Measurements from ENCODE around the gene EPB41L1. TPM values are rescaled to one million over a fixed set of nuclear protein-coding genes. Genes with fewer than 3 reads are reported as not detected.

Gene EPB41L1
- total RNA-seq, 1 experiment from 2014 or later, result 42.1 TPM

- no peak for DNase-seq (ENCODE audit: low read depth, low spot score)
- TF ChIP-seq EZH2 (IDR thresholded peaks at IDR 0.05), result no peak
- TF ChIP-seq SRF (IDR thresholded peaks at IDR 0.05; ENCODE audit: low read depth), result no peak
- no peak for TF ChIP-seq CBX3 (IDR thresholded peaks at IDR 0.05; ENCODE audit: low read depth)
- TF ChIP-seq EZH2phosphoT487 (IDR thresholded peaks at IDR 0.05; ENCODE audit: borderline replicate concordance), result no peak
- TF ChIP-seq CEBPB (IDR thresholded peaks at IDR 0.05; ENCODE audit: low read depth), result no peak
- no peak for TF ChIP-seq RAD21 (IDR thresholded peaks at IDR 0.05; ENCODE audit: low read depth)
- TF ChIP-seq JUND (IDR thresholded peaks at IDR 0.05), result no peak
- no peak for TF ChIP-seq POLR2A (IDR thresholded peaks at IDR 0.05; ENCODE audit: borderline replicate concordance, extremely low read depth, insufficient read depth, insufficient read length)
- TF ChIP-seq ELF1 (IDR thresholded peaks at IDR 0.05; ENCODE audit: borderline replicate concordance, low read depth), result no peak
- no peak for TF ChIP-seq POLR2AphosphoS5 (IDR thresholded peaks at IDR 0.05; ENCODE audit: low read depth, low read length)
- no peak for TF ChIP-seq ZBTB33 (IDR thresholded peaks at IDR 0.05; ENCODE audit: extremely low read depth, insufficient replicate concordance, low read length)
- TF ChIP-seq ZNF274 (IDR thresholded peaks at IDR 0.05; ENCODE audit: low read depth, low read length), result no peak
- TF ChIP-seq CTCF (IDR thresholded peaks at IDR 0.05 in 2 of 3, conservative IDR thresholded peaks at IDR 0.05 in 1 of 3; ENCODE audit: borderline replicate concordance in 1 of 3, insufficient read depth in 1 of 3, low read depth in 2 of 3, low read length in 2 of 3), result no peak
- POLR2A ChIA-PET, result interaction anchor here (1.1 kb wide), 1 partner anchor 10 kb away, joined by 3 read pairs; no protein-coding TSS in a partner anchor
- peaks cover 2 to 29% of the 10 kb centered on the region in 2 experiments; a peak in 3 of 4 replicates for H3K4me1 ChIP-seq (ENCODE audit: control insufficient read depth in 1 of 2, insufficient read depth in 2 of 2, low read length in 2 of 2)
- no peaks in the 10 kb centered on the region for H3K27me3 ChIP-seq (ENCODE audit: insufficient read depth, low read length)
- no TSS peak for BruUV-seq (replicated peaks)
- no peaks in the 10 kb centered on the region for H3K9me3 ChIP-seq (ENCODE audit: control insufficient read depth in 1 of 2, insufficient read depth in 1 of 2, low read depth in 1 of 2, low read length in 2 of 2)
- intact Hi-C loops (cut with micrococcal nuclease), result no loop called here
- H3K79me2 ChIP-seq (ENCODE audit: insufficient read depth, low read length), result no peaks in the 10 kb centered on the region
- no peak overlapping the region for H3K4me3 ChIP-seq (replicated peaks in 1 of 2; ENCODE audit: low read depth in 1 of 2, low read length in 2 of 2)
- H3K27ac ChIP-seq (ENCODE audit: low read depth, low read length), result no peak overlapping the region
- H3K4me2 ChIP-seq (ENCODE audit: low read length), result no peak overlapping the region
- H2AFZ ChIP-seq (ENCODE audit: low read depth, low read length, poor library complexity, severe bottlenecking), result no peak overlapping the region
- no peaks in the 10 kb centered on the region for H3K36me3 ChIP-seq (ENCODE audit: control insufficient read depth in 1 of 2, insufficient read depth in 2 of 2, low read length in 2 of 2)
- no peaks in the 10 kb centered on the region for H4K20me1 ChIP-seq (ENCODE audit: insufficient read depth)
- RAD21 ChIA-PET (ENCODE audit: low non-redundant PET in 1 of 2, low total read pairs in 2 of 2, uncharacterized antibody in 2 of 2, unreplicated experiment in 2 of 2), result no interaction called here
- ATAC-seq, result no peak
- no peak overlapping the region for H3K9ac ChIP-seq (ENCODE audit: low read length)
- CTCF ChIA-PET, result interaction anchor here (2.0 to 2.3 kb wide), 2 partner anchors 138 to 140 kb away, joined by 8 to 9 read pairs; no protein-coding TSS in a partner anchor
- H3K9me2 ChIP-seq (ENCODE audit: insufficient read depth), result no peaks in the 10 kb centered on the region
These were observed 21.7 kb upstream of the EPB41L1 start for GRCh38 chr20:36132802-36133211.
